ENCODE results near the gene UBR4. TPM values are rescaled to one million over a fixed set of nuclear protein-coding genes. Genes with fewer than 3 reads are reported as not detected.

Gene UBR4
- total and polyA plus RNA-seq, 3 donors from 2014 or later, result 301 to 708 (median 613) TPM

- Histone ChIP-seq H3K27ac (no peak overlapping the region), H3K36me3 (ENCODE audit: low read depth, missing control alignments) (no peaks in the 10 kb centered on the region), H3K9me3 (no peaks in the 10 kb centered on the region), H3K4me3 (no peak overlapping the region), H3K4me1 (no peaks in the 10 kb centered on the region), H3K27me3 (no peaks in the 10 kb centered on the region)
- intact Hi-C loops (cut with DNase I; ENCODE audit: low total_unique reads), result no loop called here
- WGBS, 2 donors, result 66 to 67% methylated on average over 18 of the region's 18 CpGs
- DNase-seq, result no peak
- TF ChIP-seq POLR2A (IDR thresholded peaks at IDR 0.05), result no peak
- TF ChIP-seq CTCF (IDR thresholded peaks at IDR 0.05), result no peak
Measured at GRCh38 chr1:19042675-19043578, 167.1 kb downstream of the UBR4 start.

GRCh38 chr1:19040010-19040680, 169.9 kb downstream of the UBR4 start:
- Histone ChIP-seq H3K4me3 (no peak overlapping the region), H3K36me3 (ENCODE audit: low read depth, missing control alignments) (no peaks in the 10 kb centered on the region), H3K27ac (no peak overlapping the region), H3K4me1 (peaks cover 6% of the 10 kb centered on the region), H3K9me3 (no peaks in the 10 kb centered on the region), H3K27me3 (no peaks in the 10 kb centered on the region)
- WGBS, 2 donors, result 76 to 86% methylated on average over 4 of the region's 4 CpGs
- no peak for DNase-seq
- no peak for TF ChIP-seq POLR2A (IDR thresholded peaks at IDR 0.05)
- no peak for TF ChIP-seq CTCF (IDR thresholded peaks at IDR 0.05)
- intact Hi-C loops (cut with DNase I; ENCODE audit: low total_unique reads), result no loop called here

- Histone ChIP-seq H3K36me3 (ENCODE audit: low read depth, missing control alignments) (no peaks in the 10 kb centered on the region), H3K9me3 (no peaks in the 10 kb centered on the region), H3K27ac (no peak overlapping the region), H3K4me1 (peaks cover 6% of the 10 kb centered on the region), H3K4me3 (no peak overlapping the region), H3K27me3 (no peaks in the 10 kb centered on the region)
- no peak for TF ChIP-seq CTCF (IDR thresholded peaks at IDR 0.05)
- TF ChIP-seq POLR2A (IDR thresholded peaks at IDR 0.05), result no peak
- DNase-seq, result no peak
- intact Hi-C loops (cut with DNase I; ENCODE audit: low total_unique reads), result no loop called here
- WGBS, 2 donors, result 75 to 90% methylated on average over 5 of the region's 5 CpGs
Measured at GRCh38 chr1:19038732-19039131, 171.3 kb downstream of the UBR4 start.

GRCh38 chr1:19038096-19038495, 172.0 kb downstream of the UBR4 start:
- H3K36me3 ChIP-seq (ENCODE audit: low read depth, missing control alignments), result no peaks in the 10 kb centered on the region

More at GRCh38 chr1:19038096-19038495, 172.0 kb downstream of the UBR4 start:
- H3K4me1 ChIP-seq, result peaks cover 6% of the 10 kb centered on the region
- intact Hi-C loops (cut with DNase I; ENCODE audit: low total_unique reads), result no loop called here
- TF ChIP-seq POLR2A (IDR thresholded peaks at IDR 0.05) (no peak), CTCF (IDR thresholded peaks at IDR 0.05) (no peak)
- H3K27ac ChIP-seq, result no peak overlapping the region
- no peak for DNase-seq
- no peaks in the 10 kb centered on the region for H3K27me3 ChIP-seq
- no peaks in the 10 kb centered on the region for H3K9me3 ChIP-seq
- WGBS, 2 donors, result 89 to 92% methylated on average over 4 to 5 of the region's 5 CpGs
- H3K4me3 ChIP-seq, result no peak overlapping the region
